Fibroblast of mammary gland (primary cell): Measurements from ENCODE around the gene SH3BP4.

Experiments used
- DNase-seq: peaks from one replicate; pipeline ENCODE4 v3.0.0-alpha.2; 2010; ENCODE audit warnings: low read depth
- H3K4me3 ChIP-seq: 2 replicates; pipeline ENCODE4 v1.5.1; 2011; ENCODE audit warnings: low read depth, mild to moderate bottlenecking, low read length, moderate library complexity; ENCODE audit not compliant: control insufficient read depth
- CTCF ChIP-seq: conservative IDR thresholded peaks from 2 replicates; pipeline ENCODE4 v1.5.1; 2011; ENCODE audit warnings: low read depth, low read length, inconsistent platforms; ENCODE audit not compliant: control insufficient read depth, insufficient read depth

Gene SH3BP4

GRCh38 chr2:235091983-235092382 lies 140.2 kb downstream of the SH3BP4 start:
- DNase-seq = no peak
- H3K4me3 ChIP-seq = no peak overlapping the region
- TF ChIP-seq CTCF = no peak

DNA sequence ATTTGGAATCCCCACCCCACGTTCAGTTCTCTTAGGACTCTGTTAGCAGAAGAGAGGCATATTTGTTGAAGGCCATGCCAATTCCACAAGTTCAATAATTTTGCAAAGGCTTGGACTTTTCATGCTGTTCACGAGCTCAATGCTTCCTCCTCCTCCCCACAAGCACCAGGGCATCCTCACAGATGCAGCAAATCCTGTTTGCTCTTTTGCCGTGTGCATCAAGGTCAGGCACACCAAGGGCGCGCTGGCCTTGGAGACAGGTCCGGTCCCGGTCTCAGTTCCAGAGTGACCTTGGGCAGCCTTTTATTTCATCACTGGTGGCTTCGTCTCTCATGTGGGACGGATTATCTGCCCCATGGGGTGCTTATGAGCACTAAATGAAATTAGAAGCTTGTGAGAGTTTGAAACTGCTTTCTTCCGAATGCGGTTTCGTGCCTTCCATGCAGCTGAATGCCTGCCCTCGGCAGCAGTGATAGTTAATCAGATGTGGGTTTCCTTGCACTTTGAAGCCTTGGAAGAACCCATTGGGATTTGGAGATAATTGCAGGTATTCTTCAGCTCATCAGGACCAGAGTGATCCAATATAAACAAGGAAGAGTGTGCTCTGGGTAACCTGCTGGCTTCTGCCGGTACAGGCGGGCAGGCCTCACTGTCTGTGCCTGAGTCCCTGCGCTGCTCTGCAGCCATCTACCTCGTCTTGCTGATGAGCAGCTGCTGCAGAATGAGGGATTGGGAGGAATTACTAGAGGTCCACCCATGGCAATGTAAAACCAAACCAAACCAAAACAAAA lies 140.8 kb downstream of the SH3BP4 start:
- no peak for TF ChIP-seq CTCF
- no peak overlapping the region for H3K4me3 ChIP-seq
- no peak for DNase-seq

DNA sequence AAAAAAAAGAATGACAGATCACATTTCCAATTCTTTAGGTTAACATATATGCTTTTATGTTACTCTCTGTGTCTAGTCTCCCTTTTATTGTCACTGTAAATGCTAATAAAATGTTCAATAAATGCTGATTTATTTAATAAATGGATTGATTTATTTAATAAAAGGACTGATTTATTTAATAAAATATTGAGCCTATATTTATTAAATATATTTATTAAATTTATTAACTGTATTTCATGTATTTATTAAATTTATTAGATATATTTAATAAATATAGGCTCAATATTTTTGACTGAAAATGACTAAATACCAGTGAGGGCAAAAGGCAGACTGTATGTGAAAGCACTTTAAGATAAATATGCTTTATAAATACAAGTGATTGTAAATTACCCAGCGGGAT lies 142.6 kb downstream of the SH3BP4 start:
- H3K4me3 ChIP-seq = no peak overlapping the region
- DNase-seq = no peak
- TF ChIP-seq CTCF = no peak

DNA sequence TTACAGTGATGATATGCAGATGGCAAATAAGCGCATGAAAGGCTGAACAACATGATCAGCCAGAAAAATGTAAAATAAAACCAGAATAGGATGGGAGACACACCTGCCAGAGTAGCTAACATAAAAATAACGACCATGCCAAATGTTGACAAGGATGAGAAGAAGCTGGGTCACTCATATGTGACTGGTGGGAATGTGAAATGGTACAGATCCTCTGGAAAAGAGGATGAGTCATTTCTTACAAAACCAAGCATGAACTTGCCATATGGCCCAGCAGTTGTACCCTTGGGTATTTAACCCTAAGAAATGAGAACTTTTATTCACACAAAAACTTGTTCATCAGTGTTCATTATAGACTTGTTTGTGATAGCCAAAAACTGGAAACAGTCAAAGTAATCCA lies 143.8 kb downstream of the SH3BP4 start:
- no peak overlapping the region for H3K4me3 ChIP-seq
- no peak for TF ChIP-seq CTCF
- DNase-seq = peak; percentile 73

DNA sequence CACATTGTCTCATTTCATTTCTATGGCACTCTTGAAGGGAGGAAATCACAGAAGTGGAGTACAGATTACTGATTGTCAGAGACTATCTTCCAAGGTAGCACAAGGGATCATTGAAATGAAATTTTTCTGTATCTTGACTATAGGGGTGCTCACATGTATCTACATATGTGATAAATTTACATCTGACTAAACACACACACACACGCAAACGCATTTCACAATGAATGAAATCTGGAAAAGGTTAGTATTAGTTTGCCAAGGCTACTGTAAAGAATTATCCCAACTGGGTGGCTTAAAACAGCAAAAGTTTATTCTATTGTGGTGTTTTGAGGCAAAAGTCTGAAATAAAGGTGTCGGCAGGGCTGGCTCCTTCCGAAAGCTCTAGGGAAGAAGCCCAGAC lies 144.6 kb downstream of the SH3BP4 start:
- DNase-seq = no peak
- TF ChIP-seq CTCF = no peak
- no peak overlapping the region for H3K4me3 ChIP-seq

DNA sequence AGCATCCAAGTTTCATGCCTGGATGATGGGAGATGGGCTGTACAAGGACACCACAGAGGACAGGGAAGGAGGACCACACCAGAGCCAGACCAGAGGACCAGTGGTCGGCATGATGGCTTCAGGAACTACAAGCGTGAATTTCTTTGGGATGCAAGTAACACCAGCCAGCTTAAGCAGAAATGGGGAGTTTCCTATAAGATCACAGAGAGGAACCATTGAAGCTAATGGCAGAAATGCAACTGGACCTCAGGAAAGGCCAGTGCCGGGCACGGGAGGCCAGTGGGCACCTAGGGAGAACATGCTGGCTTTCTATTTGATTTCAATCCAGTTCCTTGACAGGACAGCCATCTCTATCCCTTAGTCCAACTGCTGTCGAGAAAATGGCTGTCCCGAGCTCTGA lies 145.4 kb downstream of the SH3BP4 start:
- no peak overlapping the region for H3K4me3 ChIP-seq
- no peak for DNase-seq
- TF ChIP-seq CTCF = no peak
